ENCODE results near the gene AK4.

Gene AK4

GRCh38 chr1:65180977-65181376 lies 33.0 kb downstream of the AK4 start:
- peaks cover 8% of the 10 kb centered on the region for H3K4me1 ChIP-seq (ENCODE audit: insufficient read depth, low read length)
- H3K9me3 ChIP-seq (ENCODE audit: low read length), result no peaks in the 10 kb centered on the region
- H3K9ac ChIP-seq (ENCODE audit: low read length), result no peak overlapping the region
- no peak overlapping the region for H3K4me3 ChIP-seq (ENCODE audit: low read depth in 1 of 2, low read length in 2 of 2)
- no peaks in the 10 kb centered on the region for H3K36me3 ChIP-seq (ENCODE audit: insufficient read depth, low read length)
- H3K27me3 ChIP-seq (ENCODE audit: control insufficient read depth in 1 of 2, insufficient read depth in 2 of 2, low read length in 2 of 2), result no peaks in the 10 kb centered on the region
- H3K27ac ChIP-seq (ENCODE audit: low read depth, low read length), result no peak overlapping the region

GRCh38 chr1:65182658-65183268 lies 34.8 kb downstream of the AK4 start:
- H3K9ac ChIP-seq (ENCODE audit: low read length), result no peak overlapping the region
- H3K9me3 ChIP-seq (ENCODE audit: low read length), result no peaks in the 10 kb centered on the region
- no peak overlapping the region for H3K4me3 ChIP-seq (ENCODE audit: low read depth in 1 of 2, low read length in 2 of 2)
- no peaks in the 10 kb centered on the region for H3K4me1 ChIP-seq (ENCODE audit: insufficient read depth, low read length)
- H3K36me3 ChIP-seq (ENCODE audit: insufficient read depth, low read length), result no peaks in the 10 kb centered on the region
- H3K27me3 ChIP-seq (ENCODE audit: control insufficient read depth in 1 of 2, insufficient read depth in 2 of 2, low read length in 2 of 2), result no peaks in the 10 kb centered on the region
- H3K27ac ChIP-seq (ENCODE audit: low read depth, low read length), result no peak overlapping the region

GRCh38 chr1:65189576-65190115 lies 41.6 kb downstream of the AK4 start:
- peaks cover 7% of the 10 kb centered on the region for H3K36me3 ChIP-seq (ENCODE audit: insufficient read depth, low read length)
- H3K4me3 ChIP-seq (ENCODE audit: low read depth in 1 of 2, low read length in 2 of 2), result no peak overlapping the region
- H3K9me3 ChIP-seq (ENCODE audit: low read length), result no peaks in the 10 kb centered on the region
- no peak overlapping the region for H3K9ac ChIP-seq (ENCODE audit: low read length)
- peaks cover 4% of the 10 kb centered on the region for H3K4me1 ChIP-seq (ENCODE audit: insufficient read depth, low read length)
- H3K27me3 ChIP-seq (ENCODE audit: control insufficient read depth in 1 of 2, insufficient read depth in 2 of 2, low read length in 2 of 2), result no peaks in the 10 kb centered on the region
- H3K27ac ChIP-seq (ENCODE audit: low read depth, low read length), result no peak overlapping the region

- Histone ChIP-seq H3K4me1 (ENCODE audit: insufficient read depth, low read length) (peaks cover 4% of the 10 kb centered on the region), H3K9ac (ENCODE audit: low read length) (no peak overlapping the region), H3K27me3 (ENCODE audit: control insufficient read depth in 1 of 2, insufficient read depth in 2 of 2, low read length in 2 of 2) (no peaks in the 10 kb centered on the region), H3K4me3 (ENCODE audit: low read depth in 1 of 2, low read length in 2 of 2) (no peak overlapping the region), H3K27ac (ENCODE audit: low read depth, low read length) (no peak overlapping the region), H3K36me3 (ENCODE audit: insufficient read depth, low read length) (peaks cover 7% of the 10 kb centered on the region), H3K9me3 (ENCODE audit: low read length) (no peaks in the 10 kb centered on the region)
Measured at GRCh38 chr1:65190229-65190628, 42.2 kb downstream of the AK4 start.

- H3K4me1 ChIP-seq (ENCODE audit: insufficient read depth, low read length), result peaks cover 4% of the 10 kb centered on the region
- no peak overlapping the region for H3K4me3 ChIP-seq (ENCODE audit: low read depth in 1 of 2, low read length in 2 of 2)
- H3K27ac ChIP-seq (ENCODE audit: low read depth, low read length), result no peak overlapping the region
- no peaks in the 10 kb centered on the region for H3K27me3 ChIP-seq (ENCODE audit: control insufficient read depth in 1 of 2, insufficient read depth in 2 of 2, low read length in 2 of 2)
- H3K9me3 ChIP-seq (ENCODE audit: low read length), result no peaks in the 10 kb centered on the region
- no peak overlapping the region for H3K9ac ChIP-seq (ENCODE audit: low read length)
- H3K36me3 ChIP-seq (ENCODE audit: insufficient read depth, low read length), result peaks cover 7% of the 10 kb centered on the region
Measured at GRCh38 chr1:65193129-65193695, 45.2 kb downstream of the AK4 start.

- H3K9me3 ChIP-seq (ENCODE audit: low read length), result no peaks in the 10 kb centered on the region
- H3K36me3 ChIP-seq (ENCODE audit: insufficient read depth, low read length), result peaks cover 4% of the 10 kb centered on the region
- no peak overlapping the region for H3K4me3 ChIP-seq (ENCODE audit: low read depth in 1 of 2, low read length in 2 of 2)
- no peak overlapping the region for H3K27ac ChIP-seq (ENCODE audit: low read depth, low read length)
- H3K4me1 ChIP-seq (ENCODE audit: insufficient read depth, low read length), result no peaks in the 10 kb centered on the region
- H3K9ac ChIP-seq (ENCODE audit: low read length), result no peak overlapping the region
- H3K27me3 ChIP-seq (ENCODE audit: control insufficient read depth in 1 of 2, insufficient read depth in 2 of 2, low read length in 2 of 2), result no peaks in the 10 kb centered on the region
Measured at GRCh38 chr1:65195495-65196417, 47.8 kb downstream of the AK4 start.

GRCh38 chr1:65196926-65197325 lies 48.9 kb downstream of the AK4 start:
- H3K27me3 ChIP-seq (ENCODE audit: control insufficient read depth in 1 of 2, insufficient read depth in 2 of 2, low read length in 2 of 2), result no peaks in the 10 kb centered on the region
- H3K4me1 ChIP-seq (ENCODE audit: insufficient read depth, low read length), result no peaks in the 10 kb centered on the region
- H3K9ac ChIP-seq (ENCODE audit: low read length), result no peak overlapping the region
- H3K36me3 ChIP-seq (ENCODE audit: insufficient read depth, low read length), result no peaks in the 10 kb centered on the region
- H3K4me3 ChIP-seq (ENCODE audit: low read depth in 1 of 2, low read length in 2 of 2), result no peak overlapping the region
- H3K9me3 ChIP-seq (ENCODE audit: low read length), result no peaks in the 10 kb centered on the region
- H3K27ac ChIP-seq (ENCODE audit: low read depth, low read length), result no peak overlapping the region

GRCh38 chr1:65197636-65198035 lies 49.6 kb downstream of the AK4 start:
- no peak overlapping the region for H3K27ac ChIP-seq (ENCODE audit: low read depth, low read length)
- no peak overlapping the region for H3K4me3 ChIP-seq (ENCODE audit: low read depth in 1 of 2, low read length in 2 of 2)
- no peaks in the 10 kb centered on the region for H3K36me3 ChIP-seq (ENCODE audit: insufficient read depth, low read length)
- H3K27me3 ChIP-seq (ENCODE audit: control insufficient read depth in 1 of 2, insufficient read depth in 2 of 2, low read length in 2 of 2), result no peaks in the 10 kb centered on the region
- no peaks in the 10 kb centered on the region for H3K4me1 ChIP-seq (ENCODE audit: insufficient read depth, low read length)
- no peaks in the 10 kb centered on the region for H3K9me3 ChIP-seq (ENCODE audit: low read length)
- no peak overlapping the region for H3K9ac ChIP-seq (ENCODE audit: low read length)

GRCh38 chr1:65198096-65198495 lies 50.1 kb downstream of the AK4 start:
- Histone ChIP-seq H3K9ac (ENCODE audit: low read length) (no peak overlapping the region), H3K27ac (ENCODE audit: low read depth, low read length) (no peak overlapping the region)

GRCh38 chr1:65200411-65200810 lies 52.4 kb downstream of the AK4 start:
- H3K9ac ChIP-seq (ENCODE audit: low read length), result no peak overlapping the region
- no peaks in the 10 kb centered on the region for H3K27me3 ChIP-seq (ENCODE audit: control insufficient read depth in 1 of 2, insufficient read depth in 2 of 2, low read length in 2 of 2)
- no peak overlapping the region for H3K27ac ChIP-seq (ENCODE audit: low read depth, low read length)
- no peak overlapping the region for H3K4me3 ChIP-seq (ENCODE audit: low read depth in 1 of 2, low read length in 2 of 2)
- H3K9me3 ChIP-seq (ENCODE audit: low read length), result no peaks in the 10 kb centered on the region
- H3K36me3 ChIP-seq (ENCODE audit: insufficient read depth, low read length), result no peaks in the 10 kb centered on the region
- H3K4me1 ChIP-seq (ENCODE audit: insufficient read depth, low read length), result no peaks in the 10 kb centered on the region

More at GRCh38 chr1:65198096-65198495, 50.1 kb downstream of the AK4 start:
- Histone ChIP-seq H3K36me3 (ENCODE audit: insufficient read depth, low read length) (no peaks in the 10 kb centered on the region), H3K4me1 (ENCODE audit: insufficient read depth, low read length) (no peaks in the 10 kb centered on the region), H3K9me3 (ENCODE audit: low read length) (no peaks in the 10 kb centered on the region), H3K4me3 (ENCODE audit: low read depth in 1 of 2, low read length in 2 of 2) (no peak overlapping the region), H3K27me3 (ENCODE audit: control insufficient read depth in 1 of 2, insufficient read depth in 2 of 2, low read length in 2 of 2) (no peaks in the 10 kb centered on the region)

GRCh38 chr1:65206836-65207235 lies 58.8 kb downstream of the AK4 start:
- H3K9ac ChIP-seq (ENCODE audit: low read length), result no peak overlapping the region
- no peak overlapping the region for H3K4me3 ChIP-seq (ENCODE audit: low read depth in 1 of 2, low read length in 2 of 2)
- H3K27me3 ChIP-seq (ENCODE audit: control insufficient read depth in 1 of 2, insufficient read depth in 2 of 2, low read length in 2 of 2), result no peaks in the 10 kb centered on the region
- H3K4me1 ChIP-seq (ENCODE audit: insufficient read depth, low read length), result peaks cover 16% of the 10 kb centered on the region
- no peaks in the 10 kb centered on the region for H3K36me3 ChIP-seq (ENCODE audit: insufficient read depth, low read length)
- H3K9me3 ChIP-seq (ENCODE audit: low read length), result no peaks in the 10 kb centered on the region
- H3K27ac ChIP-seq (ENCODE audit: low read depth, low read length), result no peak overlapping the region

All from muscle layer of colon (tissue), 2 donors.